RWPE1 (cell line): ENCODE data around the gene RMP24.
"Not testable (repeated sequence)": the region's sequence is repeated elsewhere in the genome, so short reads cannot be mapped to it uniquely, and the experiment has no call there.

Experiments
- CTCF ChIA-PET: fragments of 350-600 bp; sonication (Branson Sonifier 250); formaldehyde crosslinking; extraction: SDS; loops from one replicate; lab custom pipeline; 2021; lab: Yijun Ruan, JAX
- POLR2A ChIA-PET: fragments of 400-600 bp; formaldehyde crosslinking; extraction: SDS; loops from one replicate; lab custom pipeline; 2020; ENCODE audit warnings: antibody characterized with exemption; ENCODE audit not compliant: low non-redundant PET; lab: Yijun Ruan, JAX
- DNase-seq: peaks from one replicate; pipeline ENCODE4 v3.0.0; 2012; ENCODE audit warnings: low spot score
- H3K27ac ChIP-seq: fragments of 450-650 bp; 2 replicates; pipeline ENCODE4 v1.5.1; 2017
- TF ChIP-seq, protein P1 (sequence below): fragments of 450-650 bp; conservative IDR thresholded peaks from 2 replicates; pipeline ENCODE4 v1.5.1; 2017; ENCODE audit warnings: low read depth, mild to moderate bottlenecking

The RMP24 gene

DNA sequence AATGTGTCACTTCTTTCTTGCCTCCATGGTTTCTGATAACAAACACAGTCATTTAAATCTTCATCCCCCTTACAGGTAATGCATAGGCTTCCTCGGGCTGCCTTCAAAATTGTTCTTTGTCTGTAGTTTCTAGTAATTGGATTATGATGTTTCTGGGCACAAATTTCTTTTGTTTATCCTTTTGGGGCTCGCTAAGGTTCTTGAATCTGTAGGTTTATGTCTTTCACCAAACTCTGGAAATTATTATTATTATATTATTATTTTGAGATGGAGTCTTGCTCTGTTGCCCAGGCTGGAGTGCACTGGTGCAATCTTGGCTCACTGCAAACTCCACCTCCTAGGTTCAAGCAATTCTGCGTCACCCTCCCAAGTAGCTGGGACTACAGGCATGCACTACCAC is 16.3 kb upstream of the RMP24 start:
- H3K27ac ChIP-seq = no peak overlapping the region
- TF ChIP-seq, protein P1, sequence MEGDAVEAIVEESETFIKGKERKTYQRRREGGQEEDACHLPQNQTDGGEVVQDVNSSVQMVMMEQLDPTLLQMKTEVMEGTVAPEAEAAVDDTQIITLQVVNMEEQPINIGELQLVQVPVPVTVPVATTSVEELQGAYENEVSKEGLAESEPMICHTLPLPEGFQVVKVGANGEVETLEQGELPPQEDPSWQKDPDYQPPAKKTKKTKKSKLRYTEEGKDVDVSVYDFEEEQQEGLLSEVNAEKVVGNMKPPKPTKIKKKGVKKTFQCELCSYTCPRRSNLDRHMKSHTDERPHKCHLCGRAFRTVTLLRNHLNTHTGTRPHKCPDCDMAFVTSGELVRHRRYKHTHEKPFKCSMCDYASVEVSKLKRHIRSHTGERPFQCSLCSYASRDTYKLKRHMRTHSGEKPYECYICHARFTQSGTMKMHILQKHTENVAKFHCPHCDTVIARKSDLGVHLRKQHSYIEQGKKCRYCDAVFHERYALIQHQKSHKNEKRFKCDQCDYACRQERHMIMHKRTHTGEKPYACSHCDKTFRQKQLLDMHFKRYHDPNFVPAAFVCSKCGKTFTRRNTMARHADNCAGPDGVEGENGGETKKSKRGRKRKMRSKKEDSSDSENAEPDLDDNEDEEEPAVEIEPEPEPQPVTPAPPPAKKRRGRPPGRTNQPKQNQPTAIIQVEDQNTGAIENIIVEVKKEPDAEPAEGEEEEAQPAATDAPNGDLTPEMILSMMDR = no peak
- ChIA-PET CTCF (no interaction called here), POLR2A (no interaction called here)
- DNase-seq = no peak

DNA sequence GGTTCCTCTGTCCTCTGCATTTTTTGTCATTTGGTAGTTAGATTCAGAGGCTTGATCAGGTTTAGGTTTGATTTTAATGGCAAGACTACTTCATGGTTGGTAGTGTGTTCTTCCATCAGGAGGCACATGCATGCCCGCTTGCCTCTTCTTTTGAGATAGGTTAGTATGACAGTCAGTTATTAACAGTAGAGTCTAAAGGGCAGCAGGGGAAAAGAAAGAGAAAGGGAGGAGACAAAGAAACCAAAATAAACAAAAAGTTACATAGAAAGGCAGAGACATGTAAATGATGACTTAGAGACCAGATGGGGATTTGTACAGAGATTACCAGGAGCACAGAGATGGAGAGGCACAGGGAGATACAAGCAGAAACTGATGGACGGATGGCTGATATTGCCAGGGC is 10.2 kb upstream of the RMP24 start:
- ChIA-PET CTCF (no interaction called here), POLR2A (no interaction called here)
- DNase-seq = no peak
- no peak overlapping the region for H3K27ac ChIP-seq
- TF ChIP-seq, protein P1 = no peak

DNA sequence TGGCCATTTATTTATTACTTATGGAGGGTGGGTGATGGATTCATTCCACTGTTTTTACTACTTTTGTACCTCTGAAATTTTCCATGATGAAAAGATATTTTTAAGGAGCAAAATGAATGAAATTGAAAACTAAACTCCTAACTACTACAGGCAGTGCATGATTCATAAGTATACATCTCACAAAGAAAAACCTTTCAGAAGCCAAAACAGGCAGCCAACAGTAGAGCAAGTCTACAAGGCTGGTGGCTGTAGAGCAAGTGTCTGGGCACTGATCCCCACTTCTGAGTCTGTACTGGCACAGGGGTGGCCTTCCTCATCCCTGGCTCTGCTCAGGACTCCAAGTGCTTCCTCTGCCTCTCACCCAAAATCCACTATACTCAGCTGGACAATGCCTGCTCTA is 8.2 kb upstream of the RMP24 start:
- DNase-seq = no peak
- ChIA-PET POLR2A (no interaction called here), CTCF (no interaction called here)
- TF ChIP-seq, protein P1 = no peak
- H3K27ac ChIP-seq = no peak overlapping the region

DNA sequence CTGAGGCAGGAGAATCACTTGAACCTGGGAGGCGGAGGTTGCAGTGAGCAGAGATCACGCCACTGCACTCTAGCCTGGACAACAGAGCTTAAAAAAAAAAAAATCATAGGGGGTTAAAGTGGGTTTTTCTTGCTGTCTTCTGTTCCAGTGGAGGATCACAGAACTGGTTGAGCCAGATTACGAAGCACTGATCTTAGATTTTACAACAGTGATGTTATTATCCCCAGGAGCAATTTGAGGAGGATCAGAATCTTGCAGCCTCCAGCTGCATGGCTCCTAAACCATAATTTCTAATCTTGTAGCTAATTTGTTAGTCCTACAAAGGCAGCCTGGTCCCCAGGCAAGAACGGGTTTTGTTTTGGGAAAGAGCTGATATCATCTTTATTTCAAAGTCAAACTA is 4.6 kb upstream of the RMP24 start:
- POLR2A ChIA-PET, H3K27ac ChIP-seq: not testable (repeated sequence)
- CTCF ChIA-PET = interaction anchor here (1.0 kb wide), 1 partner anchor 17 kb away, joined by 4 read pairs; no protein-coding TSS in a partner anchor

DNA sequence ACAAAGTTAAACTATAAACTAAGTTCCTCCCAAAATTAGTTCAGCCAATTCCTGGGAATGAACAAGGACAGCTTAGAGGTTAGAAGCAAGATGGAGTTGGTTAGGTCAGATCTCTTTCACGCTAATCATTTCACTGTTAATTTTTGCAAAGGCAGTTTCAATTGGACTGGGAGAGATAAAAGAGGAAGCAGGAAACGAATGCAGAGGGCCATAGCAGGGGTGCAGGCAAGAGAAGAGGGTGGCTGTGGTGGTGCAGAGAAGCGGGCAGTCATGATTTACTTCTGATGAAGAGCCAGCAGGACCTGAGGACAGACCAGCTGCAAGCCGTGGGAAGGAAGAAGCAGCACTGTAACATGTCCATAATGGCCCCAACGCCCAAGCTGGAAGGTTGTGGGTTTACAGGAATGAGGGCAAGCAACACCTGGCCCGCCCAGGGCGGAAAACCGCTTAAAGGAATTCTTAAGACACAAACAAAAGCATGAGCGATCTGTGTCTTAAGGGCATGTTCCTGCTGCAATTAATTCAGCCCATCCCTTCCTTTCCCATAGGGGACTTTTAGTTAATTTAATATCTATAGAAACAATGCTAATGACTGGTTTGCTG is 4.1 kb upstream of the RMP24 start:
- TF ChIP-seq, protein P1 = no peak
- H3K27ac ChIP-seq = no peak overlapping the region
- CTCF ChIA-PET = no interaction called here
- DNase-seq = no peak
- POLR2A ChIA-PET = no interaction called here

More for the DNA sequence above, 4.6 kb upstream of the RMP24 start:
- not testable (repeated sequence) for DNase-seq

DNA sequence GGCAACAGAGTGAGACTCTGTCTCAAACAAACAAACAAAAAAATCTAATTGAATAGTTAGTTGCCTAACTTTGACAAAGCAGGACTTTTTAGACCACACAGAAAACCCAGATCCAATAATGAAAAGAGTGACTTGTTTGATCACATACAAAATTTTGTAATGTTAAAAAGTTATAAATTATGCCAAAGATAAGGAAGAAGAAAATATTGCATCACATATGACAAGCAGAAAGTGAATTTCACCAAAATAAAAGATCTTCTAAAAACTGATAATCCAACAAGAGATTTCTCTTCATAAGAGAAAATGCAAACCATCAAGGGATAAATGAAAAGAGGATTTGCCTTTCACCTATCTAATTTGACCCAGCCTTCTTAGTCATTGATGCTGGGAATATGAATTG is 2.8 kb upstream of the RMP24 start:
- no peak overlapping the region for H3K27ac ChIP-seq

DNA sequence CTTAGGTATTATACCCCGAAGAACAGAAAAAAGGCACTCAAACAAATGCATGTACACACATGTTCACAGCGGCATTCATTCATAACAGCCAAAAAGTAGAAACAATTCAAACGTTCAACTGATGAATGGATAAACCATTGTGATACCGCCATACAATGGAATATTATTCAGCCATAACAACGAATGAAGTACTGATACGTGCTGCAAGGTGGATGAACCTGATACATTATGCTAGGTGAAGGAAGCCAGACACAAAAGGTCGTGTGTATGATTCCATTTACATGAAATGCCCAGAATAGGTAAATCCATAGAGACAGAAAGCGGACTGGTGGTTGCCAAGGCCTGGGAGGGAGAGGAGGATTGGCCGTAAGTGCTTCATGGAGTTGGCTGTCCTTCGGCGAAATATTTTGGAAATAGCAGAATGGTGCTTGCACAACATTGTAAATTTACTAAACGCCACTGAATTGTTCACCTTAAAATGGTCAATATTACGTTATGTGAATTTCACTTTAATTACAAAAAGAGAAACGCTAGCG is 750 bp upstream of the RMP24 start:
- no peak for DNase-seq
- peak overlapping the region; percentile 91 for H3K27ac ChIP-seq
- CTCF ChIA-PET = no interaction called here
- TF ChIP-seq, protein P1 = no peak
- POLR2A ChIA-PET = no interaction called here

More for the DNA sequence above, 2.8 kb upstream of the RMP24 start:
- ChIA-PET POLR2A (no interaction called here), CTCF (no interaction called here)
- TF ChIP-seq, protein P1 = no peak
- DNase-seq = peak; percentile 8
